ENCODE data around the gene ASXL2. TPM values are rescaled to one million over a fixed set of nuclear protein-coding genes. Genes with fewer than 3 reads are reported as not detected.
"Not testable (repeated sequence)": the region's sequence is repeated elsewhere in the genome, so short reads cannot be mapped to it uniquely, and the experiment has no call there.

ASXL2 gene
- total and polyA plus RNA-seq, 2 donors: 4.6 to 7.4 TPM

DNA sequence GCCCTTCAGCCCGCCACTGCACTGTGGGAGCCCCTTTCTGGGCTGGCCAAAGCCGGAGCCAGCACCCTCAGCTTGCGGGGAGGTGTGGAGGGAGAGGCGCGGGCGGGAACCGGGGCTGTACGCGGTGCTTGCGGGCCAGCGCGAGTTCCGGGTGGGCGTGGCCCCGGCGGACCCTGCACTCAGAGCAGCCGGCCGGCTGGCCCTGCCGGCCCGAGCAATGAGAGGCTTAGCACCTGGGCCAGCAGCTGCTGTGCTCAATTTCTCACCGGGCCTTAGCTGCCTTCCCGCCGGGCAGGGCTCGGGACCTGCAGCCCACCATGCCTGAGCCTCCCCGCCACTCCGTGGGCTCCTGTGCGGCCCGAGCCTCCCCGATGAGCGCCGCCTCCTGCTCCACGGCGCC is 37.1 kb upstream of the ASXL2 start:
- H3K9me3 ChIP-seq (ENCODE audit: control insufficient read depth in 2 of 2, insufficient read depth in 1 of 2, low read length in 1 of 2); H3K27ac ChIP-seq (ENCODE audit: low read depth in 1 of 2, low read length in 1 of 2); DNase-seq (ENCODE audit: low read depth in 6 of 9, low spot score in 9 of 9); H3K36me3 ChIP-seq (ENCODE audit: control insufficient read depth in 2 of 2, insufficient read depth in 2 of 2, low read length in 1 of 2); H3K4me3 ChIP-seq (ENCODE audit: low read length in 2 of 2); H3K27me3 ChIP-seq (ENCODE audit: control insufficient read depth in 2 of 2, insufficient read depth in 1 of 2, low read length in 1 of 2): not testable (repeated sequence)
- 97% methylated on average over 33 of the region's 33 CpGs for WGBS
- H3K4me1 ChIP-seq (ENCODE audit: control insufficient read depth in 2 of 2, insufficient read depth in 2 of 2, low read length in 2 of 2): peaks cover 9 to 25% of the 10 kb centered on the region in 2 donors

DNA sequence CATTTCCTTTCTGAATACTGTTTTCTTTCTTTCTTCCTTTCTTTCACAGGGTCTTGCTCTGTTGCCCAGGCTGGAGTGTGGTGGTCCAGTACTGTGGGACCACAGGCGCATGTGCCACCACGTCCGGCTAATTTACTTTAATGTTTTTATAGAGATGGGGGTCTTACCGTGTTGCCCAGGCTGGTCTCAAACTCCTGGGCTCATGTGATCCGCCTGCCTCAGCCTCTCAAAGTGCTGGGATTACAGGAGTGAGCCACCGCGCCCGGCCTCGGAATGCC is 35.3 kb upstream of the ASXL2 start:
- not testable (repeated sequence) for H3K4me3 ChIP-seq (ENCODE audit: low read length in 2 of 2); H3K9me3 ChIP-seq (ENCODE audit: control insufficient read depth in 2 of 2, insufficient read depth in 1 of 2, low read length in 1 of 2); H3K36me3 ChIP-seq (ENCODE audit: control insufficient read depth in 2 of 2, insufficient read depth in 2 of 2, low read length in 1 of 2); DNase-seq (ENCODE audit: low read depth in 6 of 9, low spot score in 9 of 9); H3K27ac ChIP-seq (ENCODE audit: low read depth in 1 of 2, low read length in 1 of 2); H3K27me3 ChIP-seq (ENCODE audit: control insufficient read depth in 2 of 2, insufficient read depth in 1 of 2, low read length in 1 of 2)
- peaks cover 9 to 25% of the 10 kb centered on the region in 2 donors for H3K4me1 ChIP-seq (ENCODE audit: control insufficient read depth in 2 of 2, insufficient read depth in 2 of 2, low read length in 2 of 2)
- WGBS: 97% methylated on average over 9 of the region's 9 CpGs

DNA sequence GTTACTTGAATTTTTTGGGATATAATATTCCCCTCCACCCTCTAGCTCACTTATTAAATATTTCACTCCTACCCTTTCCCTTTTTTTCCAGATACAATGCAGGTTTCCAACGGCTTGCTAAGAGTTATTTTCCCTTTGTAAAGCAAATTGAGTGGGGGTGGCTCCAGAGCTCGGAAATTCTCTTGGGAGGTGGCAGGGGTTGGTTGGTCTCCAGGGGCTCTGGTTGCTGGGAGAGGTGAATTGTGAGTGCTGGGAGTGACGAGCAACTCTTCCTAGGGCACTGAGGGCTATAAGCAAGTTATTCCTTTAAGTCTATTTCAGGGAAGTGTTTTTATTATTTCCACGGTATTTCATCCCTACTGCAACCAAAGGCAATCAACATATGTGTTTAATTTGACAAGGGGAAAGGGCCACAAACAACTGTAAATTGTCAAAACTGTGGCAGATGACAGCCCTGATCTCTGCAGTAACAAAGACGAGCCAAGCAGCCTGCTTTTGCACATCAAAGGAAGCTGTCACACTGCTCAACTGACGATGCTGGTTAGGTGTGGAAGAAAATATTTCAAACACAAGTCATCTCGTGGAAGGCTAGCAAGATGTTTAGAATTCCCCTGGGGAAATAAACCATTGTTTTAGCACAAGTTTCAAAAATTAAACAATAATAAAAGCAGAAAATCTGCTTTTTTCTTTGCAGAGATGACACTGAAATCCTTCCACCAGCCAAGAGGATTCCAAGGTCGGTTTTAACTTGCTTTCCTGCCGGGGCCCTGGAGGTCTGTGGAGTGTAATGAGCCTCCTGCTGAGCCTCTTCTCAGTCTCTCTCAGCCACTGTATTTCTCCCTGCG is 34.8 kb upstream of the ASXL2 start:
- Histone ChIP-seq H3K9me3 (ENCODE audit: control insufficient read depth in 2 of 2, insufficient read depth in 1 of 2, low read length in 1 of 2) (no peaks in the 10 kb centered on the region), H3K27ac (ENCODE audit: low read depth in 1 of 2, low read length in 1 of 2) (peak overlapping the region in 1 of 2 donors; percentile 32), H3K27me3 (ENCODE audit: control insufficient read depth in 2 of 2, insufficient read depth in 1 of 2, low read length in 1 of 2) (peaks cover 0 to 2% of the 10 kb centered on the region in 2 donors), H3K36me3 (ENCODE audit: control insufficient read depth in 2 of 2, insufficient read depth in 2 of 2, low read length in 1 of 2) (no peaks in the 10 kb centered on the region), H3K4me1 (ENCODE audit: control insufficient read depth in 2 of 2, insufficient read depth in 2 of 2, low read length in 2 of 2) (peaks cover 9 to 25% of the 10 kb centered on the region in 2 donors), H3K4me3 (ENCODE audit: low read length in 2 of 2) (no peak overlapping the region)
- 58% methylated on average over 10 of the region's 10 CpGs for WGBS
- DNase-seq (ENCODE audit: low read depth in 6 of 9, low spot score in 9 of 9): peak in 8 of 9 donors; percentile 10 to 72 (median 40)

DNA sequence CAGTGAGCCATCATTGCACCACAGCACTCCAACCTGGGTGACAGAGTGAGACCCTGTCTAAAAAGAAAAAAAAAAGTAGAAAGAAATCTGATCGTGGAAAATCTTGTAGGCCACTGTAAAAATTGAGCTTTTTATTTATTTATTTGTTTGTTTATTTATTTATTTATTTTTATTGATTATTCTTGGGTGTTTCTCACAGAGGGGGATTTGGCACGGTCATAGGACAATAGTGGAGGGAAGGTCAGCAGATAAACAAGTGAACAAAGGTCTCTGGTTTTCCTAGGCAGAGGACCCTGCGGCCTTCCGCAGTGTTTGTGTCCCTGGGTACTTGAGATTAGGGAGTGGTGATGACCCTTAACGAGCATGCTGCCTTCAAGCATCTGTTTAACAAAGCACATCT is 31.3 kb upstream of the ASXL2 start:
- not testable (repeated sequence) for H3K9me3 ChIP-seq (ENCODE audit: control insufficient read depth in 2 of 2, insufficient read depth in 1 of 2, low read length in 1 of 2); H3K4me3 ChIP-seq (ENCODE audit: low read length in 2 of 2); H3K27ac ChIP-seq (ENCODE audit: low read depth in 1 of 2, low read length in 1 of 2); DNase-seq (ENCODE audit: low read depth in 6 of 9, low spot score in 9 of 9); H3K36me3 ChIP-seq (ENCODE audit: control insufficient read depth in 2 of 2, insufficient read depth in 2 of 2, low read length in 1 of 2); H3K27me3 ChIP-seq (ENCODE audit: control insufficient read depth in 2 of 2, insufficient read depth in 1 of 2, low read length in 1 of 2)
- 94% methylated on average over 5 of the region's 5 CpGs for WGBS
- peaks cover 7 to 16% of the 10 kb centered on the region in 2 donors for H3K4me1 ChIP-seq (ENCODE audit: control insufficient read depth in 2 of 2, insufficient read depth in 2 of 2, low read length in 2 of 2)

DNA sequence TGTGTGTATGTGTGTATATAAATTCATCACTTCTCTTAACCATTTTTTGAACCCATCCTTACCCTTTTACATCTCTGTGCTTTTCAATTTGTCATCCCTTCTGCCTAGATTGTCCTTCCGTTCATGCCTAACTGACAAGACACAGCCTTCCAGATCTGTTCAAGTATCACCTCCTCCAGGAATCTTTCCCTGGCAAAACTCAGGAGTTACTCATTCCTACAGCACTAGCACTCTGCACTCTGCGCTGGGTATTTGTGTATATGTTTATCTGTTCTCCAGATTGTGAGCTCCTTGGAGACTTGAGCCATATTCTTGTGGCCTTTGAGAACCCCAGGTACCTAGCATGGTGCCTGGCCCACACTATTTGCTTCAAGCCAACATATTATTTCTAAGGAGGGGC is 26.8 kb upstream of the ASXL2 start:
- no peaks in the 10 kb centered on the region for H3K9me3 ChIP-seq (ENCODE audit: control insufficient read depth in 2 of 2, insufficient read depth in 1 of 2, low read length in 1 of 2)
- 100% methylated on average over 2 of the region's 2 CpGs for WGBS
- no peaks in the 10 kb centered on the region for H3K4me1 ChIP-seq (ENCODE audit: control insufficient read depth in 2 of 2, insufficient read depth in 2 of 2, low read length in 2 of 2)
- no peak for DNase-seq (ENCODE audit: low read depth in 6 of 9, low spot score in 9 of 9)
- no peak overlapping the region for H3K27ac ChIP-seq (ENCODE audit: low read depth in 1 of 2, low read length in 1 of 2)
- no peak overlapping the region for H3K4me3 ChIP-seq (ENCODE audit: low read length in 2 of 2)
- no peaks in the 10 kb centered on the region for H3K27me3 ChIP-seq (ENCODE audit: control insufficient read depth in 2 of 2, insufficient read depth in 1 of 2, low read length in 1 of 2)
- no peaks in the 10 kb centered on the region for H3K36me3 ChIP-seq (ENCODE audit: control insufficient read depth in 2 of 2, insufficient read depth in 2 of 2, low read length in 1 of 2)

DNA sequence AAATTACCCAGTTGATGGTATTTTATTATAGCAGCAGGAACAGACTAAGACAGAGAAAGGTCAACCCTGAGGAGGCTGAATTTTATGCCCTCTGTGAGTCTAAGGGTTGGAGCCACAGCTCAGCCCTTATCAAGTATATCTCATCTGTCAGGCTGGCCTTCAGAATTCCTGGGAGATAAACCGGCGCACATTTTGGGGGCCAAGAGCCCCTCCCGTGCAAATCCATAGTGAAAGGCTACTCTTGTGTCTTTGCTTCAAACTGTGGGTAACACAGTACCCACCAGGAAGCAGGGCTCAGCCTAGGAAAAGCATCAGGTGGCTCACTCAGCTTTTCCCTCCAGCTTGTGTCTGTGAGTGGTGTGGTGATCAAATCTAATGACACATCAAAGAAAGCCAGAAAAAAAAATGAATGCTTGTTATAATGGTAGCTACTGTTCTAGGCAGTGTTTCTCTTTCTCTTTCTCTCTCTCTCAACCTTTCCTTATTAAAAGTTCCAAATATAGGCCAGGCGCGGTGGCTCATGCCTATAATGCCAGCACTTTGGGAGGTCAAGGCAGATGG is 25.0 kb upstream of the ASXL2 start:
- no peak overlapping the region for H3K4me3 ChIP-seq (ENCODE audit: low read length in 2 of 2)
- WGBS: 98% methylated on average over 5 of the region's 5 CpGs
- peak overlapping the region in 1 of 2 donors; percentile 31 for H3K27ac ChIP-seq (ENCODE audit: low read depth in 1 of 2, low read length in 1 of 2)
- H3K4me1 ChIP-seq (ENCODE audit: control insufficient read depth in 2 of 2, insufficient read depth in 2 of 2, low read length in 2 of 2): no peaks in the 10 kb centered on the region
- DNase-seq (ENCODE audit: low read depth in 6 of 9, low spot score in 9 of 9): no peak
- no peaks in the 10 kb centered on the region for H3K9me3 ChIP-seq (ENCODE audit: control insufficient read depth in 2 of 2, insufficient read depth in 1 of 2, low read length in 1 of 2)
- no peaks in the 10 kb centered on the region for H3K27me3 ChIP-seq (ENCODE audit: control insufficient read depth in 2 of 2, insufficient read depth in 1 of 2, low read length in 1 of 2)
- no peaks in the 10 kb centered on the region for H3K36me3 ChIP-seq (ENCODE audit: control insufficient read depth in 2 of 2, insufficient read depth in 2 of 2, low read length in 1 of 2)

DNA sequence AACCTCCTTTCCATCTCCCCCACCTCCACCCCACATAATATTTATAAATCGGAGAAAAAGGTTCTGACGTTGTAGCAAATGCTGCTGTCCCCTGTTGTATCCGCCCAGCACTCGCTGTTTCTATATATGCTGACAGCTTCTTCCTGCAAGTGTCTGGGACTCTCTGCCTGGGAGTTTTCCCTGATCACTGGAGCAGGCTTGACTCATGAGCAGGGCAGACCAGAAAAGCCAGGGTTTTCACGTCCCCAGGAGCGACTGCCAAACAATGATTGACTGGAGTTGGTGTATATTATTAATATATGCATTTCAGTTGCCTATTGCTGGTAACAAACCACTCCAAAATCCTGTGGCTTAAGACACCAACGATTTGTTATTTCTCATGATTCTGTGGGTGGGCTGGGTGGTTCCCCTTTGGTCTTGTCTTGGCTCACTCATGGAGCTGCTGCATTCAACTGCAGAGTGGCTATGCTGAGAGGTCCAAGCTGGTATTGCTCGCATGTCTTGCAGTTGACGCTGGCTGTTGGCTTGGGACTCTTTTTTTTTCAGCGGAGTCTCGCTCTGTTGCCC is 21.2 kb upstream of the ASXL2 start:
- Histone ChIP-seq H3K36me3 (ENCODE audit: control insufficient read depth in 2 of 2, insufficient read depth in 2 of 2, low read length in 1 of 2) (no peaks in the 10 kb centered on the region), H3K9me3 (ENCODE audit: control insufficient read depth in 2 of 2, insufficient read depth in 1 of 2, low read length in 1 of 2) (no peaks in the 10 kb centered on the region), H3K4me3 (ENCODE audit: low read length in 2 of 2) (no peak overlapping the region), H3K4me1 (ENCODE audit: control insufficient read depth in 2 of 2, insufficient read depth in 2 of 2, low read length in 2 of 2) (no peaks in the 10 kb centered on the region), H3K27ac (ENCODE audit: low read depth in 1 of 2, low read length in 1 of 2) (no peak overlapping the region), H3K27me3 (ENCODE audit: control insufficient read depth in 2 of 2, insufficient read depth in 1 of 2, low read length in 1 of 2) (no peaks in the 10 kb centered on the region)
- no peak for DNase-seq (ENCODE audit: low read depth in 6 of 9, low spot score in 9 of 9)
- 91% methylated on average over 11 of the region's 11 CpGs for WGBS

DNA sequence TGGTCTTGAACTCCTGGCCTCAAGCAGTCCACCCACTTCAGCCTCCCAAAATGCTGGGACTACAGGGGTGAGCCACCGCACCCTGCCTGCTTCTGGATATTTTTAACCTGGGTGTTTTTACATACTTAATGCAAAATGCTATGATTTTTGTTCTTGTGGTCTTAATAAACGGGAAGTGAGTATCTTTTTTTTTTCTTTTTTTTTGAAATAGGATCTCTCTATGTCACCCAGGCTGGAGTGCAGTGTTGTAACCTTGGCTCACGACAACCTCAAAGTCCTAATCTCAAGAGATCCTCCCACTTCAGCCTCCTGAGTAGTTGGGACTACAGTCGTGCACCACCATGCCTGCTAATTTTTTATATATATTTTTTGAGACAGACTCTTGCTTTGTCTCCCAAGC is 19.2 kb upstream of the ASXL2 start:
- Histone ChIP-seq H3K4me1 (ENCODE audit: control insufficient read depth in 2 of 2, insufficient read depth in 2 of 2, low read length in 2 of 2) (no peaks in the 10 kb centered on the region), H3K4me3 (ENCODE audit: low read length in 2 of 2) (no peak overlapping the region), H3K9me3 (ENCODE audit: control insufficient read depth in 2 of 2, insufficient read depth in 1 of 2, low read length in 1 of 2) (no peaks in the 10 kb centered on the region), H3K27me3 (ENCODE audit: control insufficient read depth in 2 of 2, insufficient read depth in 1 of 2, low read length in 1 of 2) (no peaks in the 10 kb centered on the region), H3K27ac (ENCODE audit: low read depth in 1 of 2, low read length in 1 of 2) (no peak overlapping the region), H3K36me3 (ENCODE audit: control insufficient read depth in 2 of 2, insufficient read depth in 2 of 2, low read length in 1 of 2) (no peaks in the 10 kb centered on the region)
- 64% methylated on average over 4 of the region's 4 CpGs for WGBS
- DNase-seq (ENCODE audit: low read depth in 6 of 9, low spot score in 9 of 9): no peak

DNA sequence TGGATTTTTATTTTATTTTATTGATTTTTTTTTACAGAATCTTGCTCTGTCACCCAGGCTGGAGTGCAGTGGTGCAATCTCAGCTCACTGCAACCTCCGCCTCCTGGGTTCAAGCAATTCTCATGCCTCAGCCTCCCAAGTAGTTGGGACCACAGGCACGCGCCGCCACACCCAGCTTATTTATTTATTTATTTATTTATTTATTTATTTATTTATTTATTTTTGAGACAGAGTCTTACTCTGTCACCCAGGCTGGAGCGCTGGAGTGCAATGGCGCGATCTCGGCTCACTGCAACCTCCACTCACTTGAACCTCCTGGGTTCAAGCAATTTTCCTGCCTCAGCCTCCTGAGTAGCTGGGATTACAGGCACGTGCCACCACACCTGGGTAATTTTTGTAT is 18.0 kb upstream of the ASXL2 start:
- H3K9me3 ChIP-seq (ENCODE audit: control insufficient read depth in 2 of 2, insufficient read depth in 1 of 2, low read length in 1 of 2); H3K27ac ChIP-seq (ENCODE audit: low read depth in 1 of 2, low read length in 1 of 2); H3K36me3 ChIP-seq (ENCODE audit: control insufficient read depth in 2 of 2, insufficient read depth in 2 of 2, low read length in 1 of 2); H3K4me1 ChIP-seq (ENCODE audit: control insufficient read depth in 2 of 2, insufficient read depth in 2 of 2, low read length in 2 of 2); H3K4me3 ChIP-seq (ENCODE audit: low read length in 2 of 2); DNase-seq (ENCODE audit: low read depth in 6 of 9, low spot score in 9 of 9); H3K27me3 ChIP-seq (ENCODE audit: control insufficient read depth in 2 of 2, insufficient read depth in 1 of 2, low read length in 1 of 2): not testable (repeated sequence)
- WGBS: 92% methylated on average over 9 of the region's 9 CpGs
